CD4-positive, alpha-beta T cell (primary cell): ENCODE measurements around the gene OR2K2. TPM values are rescaled to one million over a fixed set of nuclear protein-coding genes. Genes with fewer than 3 reads are reported as not detected.

Experiments used
- ATAC-seq: fragments of 200-7000 bp; cut with Tn5 transposase; one replicate; pipeline ENCODE4 v1.10.0; 2022; ENCODE audit warnings: mild to moderate bottlenecking; ENCODE audit not compliant: poor library complexity
- CTCF ChIA-PET: fragments of 350-600 bp; sonication (Branson Sonifier 250); formaldehyde crosslinking; loops from one replicate; lab custom pipeline; 2021; ENCODE audit warnings: antibody characterized with exemption, inconsistent platforms; lab: Charles Lee
- POLR2A ChIA-PET: fragments of 350-600 bp; sonication (Branson Sonifier 250); formaldehyde crosslinking; loops from one replicate; lab custom pipeline; 2021; ENCODE audit warnings: antibody characterized with exemption, inconsistent platforms; lab: Charles Lee
- DNase-seq, 14 experiments: peaks; one replicate each; pipeline ENCODE4 v3.0.0-alpha.2; 2013 to 2020; ENCODE audit warnings: mixed read lengths in 2 of 14
- H3K27ac ChIP-seq, 2 donors: one replicate each; pipeline versions ENCODE4 v1.5.1 to v1.7.0; 2013; ENCODE audit warnings: low read length in 2 of 2, low read depth in 1 of 2, mild to moderate bottlenecking in 1 of 2
- H3K27me3 ChIP-seq, 2 experiments: 1 replicate in 1 of 2; 2 replicates in 1 of 2; pipeline versions ENCODE4 v1.6.1 to v1.7.0; 2013; ENCODE audit warnings: low read length in 2 of 2, control low read depth in 1 of 2, mild to moderate bottlenecking in 1 of 2, moderate library complexity in 1 of 2; ENCODE audit not compliant: insufficient read depth in 2 of 2, control insufficient read depth in 1 of 2
- H3K36me3 ChIP-seq: one replicate; pipeline ENCODE4 v1.6.1; 2013; ENCODE audit warnings: low read length, control low read depth; ENCODE audit not compliant: insufficient read depth
- H3K4me1 ChIP-seq: one replicate; pipeline ENCODE4 v1.6.1; 2013; ENCODE audit warnings: low read length, control low read depth; ENCODE audit not compliant: insufficient read depth
- H3K4me3 ChIP-seq: one replicate; pipeline ENCODE4 v1.5.1; 2013; ENCODE audit warnings: mild to moderate bottlenecking, low read length, moderate library complexity
- H3K9me3 ChIP-seq, 2 experiments: 1 replicate in 1 of 2; 2 replicates in 1 of 2; pipeline versions ENCODE4 v1.6.1 to v1.7.0; 2013; ENCODE audit warnings: low read length in 2 of 2, mild to moderate bottlenecking in 2 of 2, control low read depth in 1 of 2, moderate library complexity in 1 of 2; ENCODE audit not compliant: control insufficient read depth in 1 of 2, insufficient read depth in 1 of 2
- H3K27ac Mint-ChIP-seq: one replicate; pipeline ENCODE4 v1.8.0; 2020; ENCODE audit warnings: mixed read lengths
- H3K27me3 Mint-ChIP-seq: one replicate; pipeline ENCODE4 v1.8.0; 2021; ENCODE audit warnings: mixed read lengths
- H3K36me3 Mint-ChIP-seq: one replicate; pipeline ENCODE4 v1.8.0; 2021; ENCODE audit warnings: low read depth, mixed read lengths
- H3K4me1 Mint-ChIP-seq: one replicate; pipeline ENCODE4 v1.8.0; 2021; ENCODE audit warnings: low read depth, mixed read lengths
- H3K4me3 Mint-ChIP-seq: one replicate; pipeline ENCODE4 v1.8.0; 2020; ENCODE audit warnings: mild to moderate bottlenecking, mixed read lengths
- H3K9me3 Mint-ChIP-seq: one replicate; pipeline ENCODE4 v1.8.0; 2020; ENCODE audit warnings: mixed read lengths
- CTCF ChIP-seq: fragments of 200-600 bp; IDR thresholded peaks from one replicate; pipeline ENCODE4 v1.8.0; 2022; ENCODE audit warnings: antibody characterized with exemption, mild to moderate bottlenecking
- intact Hi-C, 2 experiments: fragments of 100-400 bp; cut with DNase I in 1 of 2; cut with micrococcal nuclease in 1 of 2; formaldehyde crosslinking; loops; one replicate each; pipeline versions ENCODE4 v1.15.1 to v1.9.0; 2023 to 2025; cut with DNase I, micrococcal nuclease
- total RNA-seq, 174 experiments: library from RNA in 2 of 174; stranded (reverse) in 2 of 174; gene quantifications; one replicate each; pipeline ENCODE4 v1.2.3 and lab custom pipeline; 2021 to 2026

Gene OR2K2
- total RNA-seq, 2 experiments from 2014 or later, result not detected

DNA sequence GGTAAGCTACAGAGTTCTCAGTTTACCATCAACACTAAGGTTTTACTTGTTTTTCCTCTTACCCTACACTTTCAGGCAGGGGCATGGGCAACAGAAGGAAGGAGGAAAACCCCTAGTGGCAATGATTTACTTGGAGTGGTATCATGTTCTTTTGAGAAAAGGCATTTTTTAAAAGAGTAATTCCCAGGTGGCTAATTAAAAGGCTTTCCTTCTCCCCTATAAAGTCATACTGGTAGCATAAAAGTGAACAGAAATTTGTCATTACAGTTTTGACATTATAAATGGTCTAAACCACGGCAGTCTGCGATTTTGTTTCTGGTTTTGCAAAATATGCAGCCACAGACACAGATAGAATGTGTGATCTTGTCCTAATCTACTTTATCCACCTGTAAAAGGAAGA, 30.9 kb upstream of the OR2K2 start:
- no peak overlapping the region for H3K4me3 Mint-ChIP-seq
- Histone ChIP-seq H3K4me1 (no peaks in the 10 kb centered on the region), H3K4me3 (no peak overlapping the region), H3K27ac (no peak overlapping the region), H3K9me3 (no peaks in the 10 kb centered on the region), H3K36me3 (peaks cover 30% of the 10 kb centered on the region), H3K27me3 (no peaks in the 10 kb centered on the region)
- H3K27ac Mint-ChIP-seq, result no peak overlapping the region
- H3K9me3 Mint-ChIP-seq, result no peaks in the 10 kb centered on the region
- no peak for ATAC-seq
- no peak for TF ChIP-seq CTCF
- H3K27me3 Mint-ChIP-seq, result no peaks in the 10 kb centered on the region
- ChIA-PET POLR2A (no interaction called here), CTCF (no interaction called here)
- intact Hi-C loops, result no loop called here
- H3K4me1 Mint-ChIP-seq, result no peaks in the 10 kb centered on the region
- H3K36me3 Mint-ChIP-seq, result peaks cover 38% of the 10 kb centered on the region
- DNase-seq, result no peak

DNA sequence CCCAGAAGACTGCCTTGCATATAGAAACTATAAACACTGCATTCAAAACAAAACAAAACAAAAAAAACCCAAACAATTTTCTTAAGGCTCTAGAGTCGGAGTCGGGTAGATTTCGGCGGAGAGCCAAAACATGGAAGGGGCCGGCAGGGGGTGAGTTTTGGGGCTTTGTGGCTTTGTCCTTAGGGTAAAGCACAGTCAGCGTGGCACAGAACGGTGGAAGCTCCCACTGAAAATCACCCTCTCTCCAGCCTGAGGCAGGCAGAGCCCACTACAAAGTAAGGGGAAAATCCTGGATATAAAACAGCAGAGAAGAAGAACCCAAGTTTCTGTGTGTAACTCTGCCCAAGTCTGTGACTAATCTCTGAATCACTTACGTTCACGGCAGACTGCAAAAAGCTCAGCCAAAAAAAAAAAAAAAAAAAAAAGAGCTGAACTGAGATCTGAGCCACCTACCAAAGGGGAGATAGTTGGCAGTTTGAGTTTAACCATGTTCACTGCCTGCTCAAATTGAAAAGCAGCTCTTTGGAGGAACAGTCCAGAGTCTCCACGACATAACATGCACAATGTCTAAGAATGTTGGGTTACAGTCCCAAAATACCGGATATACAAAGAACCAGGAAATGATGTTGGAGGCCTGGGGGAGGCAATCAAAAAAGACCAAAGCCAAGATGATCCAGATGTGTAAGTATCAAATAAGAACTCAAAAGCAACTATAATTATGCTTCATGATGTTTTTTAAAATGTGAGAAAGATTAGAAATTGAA, 26.6 kb upstream of the OR2K2 start:
- Mint-ChIP-seq H3K9me3 (no peaks in the 10 kb centered on the region), H3K4me3 (no peak overlapping the region), H3K36me3 (no peaks in the 10 kb centered on the region), H3K27me3 (no peaks in the 10 kb centered on the region), H3K27ac (no peak overlapping the region), H3K4me1 (no peaks in the 10 kb centered on the region)
- ChIA-PET CTCF (interaction anchor here (1.3 kb wide), 1 partner anchor 10 kb away, joined by 3 read pairs; no protein-coding TSS in a partner anchor), POLR2A (no interaction called here)
- TF ChIP-seq CTCF, result no peak
- Histone ChIP-seq H3K27me3 (no peaks in the 10 kb centered on the region), H3K27ac (no peak overlapping the region), H3K36me3 (no peaks in the 10 kb centered on the region), H3K4me3 (no peak overlapping the region), H3K9me3 (no peaks in the 10 kb centered on the region), H3K4me1 (no peaks in the 10 kb centered on the region)
- ATAC-seq, result no peak
- no peak for DNase-seq
- intact Hi-C loops, result no loop called here

GRCh38 chr9:111352545-111352944, 22.5 kb upstream of the OR2K2 start:
- no peak overlapping the region for H3K27ac Mint-ChIP-seq
- H3K27me3 ChIP-seq, result no peaks in the 10 kb centered on the region
- no peaks in the 10 kb centered on the region for H3K4me1 Mint-ChIP-seq
- no peaks in the 10 kb centered on the region for H3K36me3 Mint-ChIP-seq
- ATAC-seq (no peak), DNase-seq (no peak)
- POLR2A ChIA-PET, result no interaction called here
- CTCF ChIA-PET, result no interaction called here
- no peak overlapping the region for H3K27ac ChIP-seq
- no peaks in the 10 kb centered on the region for H3K4me1 ChIP-seq
- peaks cover 17% of the 10 kb centered on the region for H3K27me3 Mint-ChIP-seq
- no peak overlapping the region for H3K4me3 Mint-ChIP-seq
- no peaks in the 10 kb centered on the region for H3K9me3 ChIP-seq
- H3K36me3 ChIP-seq, result no peaks in the 10 kb centered on the region
- intact Hi-C loops, result no loop called here
- H3K9me3 Mint-ChIP-seq, result no peaks in the 10 kb centered on the region
- no peak for TF ChIP-seq CTCF
- no peak overlapping the region for H3K4me3 ChIP-seq
